ENCODE data around the gene KRTAP10-3.

The KRTAP10-3 gene

GRCh38 chr21:44521301-44521927, 37.2 kb downstream of the KRTAP10-3 start:
- no peak overlapping the region for H3K4me3 ChIP-seq (ENCODE audit: control insufficient read depth, low read depth, low read length)
- TF ChIP-seq CTCF (IDR thresholded peaks at IDR 0.05; ENCODE audit: control insufficient read depth, insufficient read depth, low read depth, low read length, missing control alignments) = no peak

GRCh38 chr21:44520326-44521300, 38.0 kb downstream of the KRTAP10-3 start:
- no peak overlapping the region for H3K4me3 ChIP-seq (ENCODE audit: control insufficient read depth, low read depth, low read length)
- TF ChIP-seq CTCF (IDR thresholded peaks at IDR 0.05; ENCODE audit: control insufficient read depth, insufficient read depth, low read depth, low read length, missing control alignments) = no peak

More at GRCh38 chr21:44521301-44521927, 37.2 kb downstream of the KRTAP10-3 start:
- DNase-seq (ENCODE audit: low read depth) = no peak

GRCh38 chr21:44519346-44520325, 39.0 kb downstream of the KRTAP10-3 start:
- H3K4me3 ChIP-seq (ENCODE audit: control insufficient read depth, low read depth, low read length) = no peak overlapping the region
- no peak for DNase-seq (ENCODE audit: low read depth)
- no peak for TF ChIP-seq CTCF (IDR thresholded peaks at IDR 0.05; ENCODE audit: control insufficient read depth, insufficient read depth, low read depth, low read length, missing control alignments)

More at GRCh38 chr21:44520326-44521300, 38.0 kb downstream of the KRTAP10-3 start:
- no peak for DNase-seq (ENCODE audit: low read depth)

- H3K4me3 ChIP-seq (ENCODE audit: control insufficient read depth, low read depth, low read length) = no peak overlapping the region
- DNase-seq (ENCODE audit: low read depth) = no peak
- TF ChIP-seq CTCF (IDR thresholded peaks at IDR 0.05; ENCODE audit: control insufficient read depth, insufficient read depth, low read depth, low read length, missing control alignments) = no peak
Measured at GRCh38 chr21:44518686-44519085, 39.9 kb downstream of the KRTAP10-3 start.

- no peak for DNase-seq (ENCODE audit: low read depth)
- TF ChIP-seq CTCF (IDR thresholded peaks at IDR 0.05; ENCODE audit: control insufficient read depth, insufficient read depth, low read depth, low read length, missing control alignments) = no peak
- H3K4me3 ChIP-seq (ENCODE audit: control insufficient read depth, low read depth, low read length) = no peak overlapping the region; the same call in 1 of the 2 replicates
Measured at GRCh38 chr21:44517175-44517899, 41.3 kb downstream of the KRTAP10-3 start.

All from AG09309 (cell line).